Left lung (tissue), 10 donors: Measurements from ENCODE around the gene ATCAY. TPM values are rescaled to one million over a fixed set of nuclear protein-coding genes. Genes with fewer than 3 reads are reported as not detected.

Experiments used
- ATAC-seq: fragments of 200-7000 bp; cut with Tn5 transposase; one replicate; pipeline ENCODE4 v1.9.1; 2020; ENCODE audit warnings: moderate library complexity
- DNase-seq, 4 donors: peaks; one replicate each; pipeline ENCODE4 v3.0.0-alpha.2; 2013 to 2020
- H3K27ac ChIP-seq, 2 donors: fragments of 200-600 bp; sonication (generic) in 1 of 2; one replicate each; pipeline versions ENCODE4 v1.5.0 to v1.8.0; 2020 to 2021
- H3K27me3 ChIP-seq, 2 donors: fragments of 200-600 bp; sonication (generic) in 1 of 2; one replicate each; pipeline versions ENCODE4 v1.5.0 to v1.8.0; 2020 to 2021
- H3K36me3 ChIP-seq, 2 donors: fragments of 200-600 bp; sonication (generic) in 1 of 2; one replicate each; pipeline versions ENCODE4 v1.5.0 to v1.8.0; 2020 to 2021
- H3K4me1 ChIP-seq, 2 donors: fragments of 200-600 bp; one replicate each; pipeline ENCODE4 v1.8.0; 2021
- H3K4me3 ChIP-seq, 2 donors: fragments of 200-600 bp; sonication (generic) in 1 of 2; one replicate each; pipeline versions ENCODE4 v1.5.0 to v1.8.0; 2020 to 2021; ENCODE audit warnings: mild to moderate bottlenecking in 1 of 2
- H3K9me3 ChIP-seq, 2 donors: fragments of 200-600 bp; sonication (generic) in 1 of 2; one replicate each; pipeline versions ENCODE4 v1.5.0 to v1.8.0; 2020 to 2021
- CTCF ChIP-seq, 2 donors: fragments of 200-600 bp; sonication (generic) in 1 of 2; IDR thresholded peaks; one replicate each; pipeline versions ENCODE4 v1.5.0 to v1.8.0; 2021; ENCODE audit warnings: antibody characterized with exemption in 2 of 2
- intact Hi-C, 2 donors: fragments of 100-400 bp; cut with DNase I; formaldehyde crosslinking; loops; one replicate each; pipeline versions ENCODE4 v1.11.2 to v1.14.2; 2022
- polyA plus RNA-seq, 6 donors: library from polyadenylated mRNA; unstranded; fragments of 120-200 nt; gene quantifications; one replicate each; pipeline ENCODE4 v1.2.1, GENCODE V29; 2013; ENCODE audit not compliant: insufficient read length in 6 of 6
- total RNA-seq, 2 donors: library from RNA; stranded (reverse); fragmentation: NEBNext Ultra II Directional; extraction: Animal tissue kit (Norgen Biotek cat#: 25700); gene quantifications; one replicate each; pipeline ENCODE4 v1.2.1, GENCODE V29; 2021
- donor health status: DM: no; HTN: yes; CAD: no.
- donor health status: DM: no; HTN: no; CAD: no.

The ATCAY gene
- total and polyA plus RNA-seq, 8 donors: 0.14 to 0.34 (median 0.16) TPM; not detected in 2

GRCh38 chr19:3899531-3900294 lies 19.2 kb downstream of the ATCAY start:
- DNase-seq (no peak), ATAC-seq (no peak)
- no peak for TF ChIP-seq CTCF (IDR thresholded peaks at IDR 0.05)
- intact Hi-C loops: no loop called here
- Histone ChIP-seq H3K36me3 (no peaks in the 10 kb centered on the region), H3K4me3 (no peak overlapping the region), H3K27ac (no peak overlapping the region), H3K9me3 (peaks cover 0 to 10% of the 10 kb centered on the region in 2 donors), H3K27me3 (peaks cover 0 to 34% of the 10 kb centered on the region in 2 donors), H3K4me1 (no peaks in the 10 kb centered on the region)

GRCh38 chr19:3902317-3902973 lies 22.0 kb downstream of the ATCAY start:
- intact Hi-C loops: no loop called here
- no peak overlapping the region for H3K27ac ChIP-seq
- no peak overlapping the region for H3K4me3 ChIP-seq
- no peaks in the 10 kb centered on the region for H3K36me3 ChIP-seq
- ATAC-seq (no peak), DNase-seq (no peak)
- TF ChIP-seq CTCF (IDR thresholded peaks at IDR 0.05): no peak
- H3K27me3 ChIP-seq: peaks cover 0 to 39% of the 10 kb centered on the region in 2 donors
- peaks cover 0 to 10% of the 10 kb centered on the region in 2 donors for H3K9me3 ChIP-seq
- no peaks in the 10 kb centered on the region for H3K4me1 ChIP-seq

GRCh38 chr19:3904233-3904632 lies 23.7 kb downstream of the ATCAY start:
- TF ChIP-seq CTCF (IDR thresholded peaks at IDR 0.05): no peak
- no peak for ATAC-seq
- Histone ChIP-seq H3K4me3 (no peak overlapping the region), H3K9me3 (no peaks in the 10 kb centered on the region), H3K36me3 (no peaks in the 10 kb centered on the region), H3K27me3 (peaks cover 0 to 41% of the 10 kb centered on the region in 2 donors), H3K4me1 (no peaks in the 10 kb centered on the region), H3K27ac (no peak overlapping the region)
- DNase-seq: no peak
- intact Hi-C loops: no loop called here

- H3K9me3 ChIP-seq: peaks cover 0 to 13% of the 10 kb centered on the region in 2 donors
- ATAC-seq (no peak), DNase-seq (no peak)
- peaks cover 0 to 14% of the 10 kb centered on the region in 2 donors for H3K27me3 ChIP-seq
- H3K36me3 ChIP-seq: no peaks in the 10 kb centered on the region
- no peak for TF ChIP-seq CTCF (IDR thresholded peaks at IDR 0.05)
- H3K27ac ChIP-seq: no peak overlapping the region
- intact Hi-C loops: no loop called here
- no peak overlapping the region for H3K4me3 ChIP-seq
- H3K4me1 ChIP-seq: no peaks in the 10 kb centered on the region
Measured at GRCh38 chr19:3907626-3908265, 27.3 kb downstream of the ATCAY start.
